ENCODE data around the gene FGFR4.
"Not testable (repeated sequence)": the region's sequence is repeated elsewhere in the genome, so short reads cannot be mapped to it uniquely, and the experiment has no call there.

FGFR4 gene

GRCh38 chr5:177086654-177087397 is at the start of gene FGFR4:
Gene FGFR4 (plus strand): TSS chr5:177086915. CDS start chr5:177089603, 2,688 bp downstream.
- DNase-seq (ENCODE audit: low read depth) = peak; percentile 30

- DNase-seq (ENCODE audit: low read depth) = no peak
Measured at GRCh38 chr5:177036921-177037320, 49.8 kb upstream of the FGFR4 start.

- DNase-seq (ENCODE audit: low read depth) = no peak
Measured at GRCh38 chr5:177040814-177041420, 45.8 kb upstream of the FGFR4 start.

GRCh38 chr5:177041936-177042335 is 44.8 kb upstream of the FGFR4 start:
- DNase-seq (ENCODE audit: low read depth) = no peak

- no peak for DNase-seq (ENCODE audit: low read depth)
Measured at GRCh38 chr5:177043114-177043513, 43.6 kb upstream of the FGFR4 start.

- DNase-seq (ENCODE audit: low read depth) = no peak
Measured at GRCh38 chr5:177043958-177044357, 42.8 kb upstream of the FGFR4 start.

- no peak for DNase-seq (ENCODE audit: low read depth)
Measured at GRCh38 chr5:177044641-177045040, 42.1 kb upstream of the FGFR4 start.

GRCh38 chr5:177045631-177046030 is 41.1 kb upstream of the FGFR4 start:
- no peak for DNase-seq (ENCODE audit: low read depth)

- not testable (repeated sequence) for DNase-seq (ENCODE audit: low read depth)
Measured at GRCh38 chr5:177048531-177048930, 38.2 kb upstream of the FGFR4 start.

- DNase-seq (ENCODE audit: low read depth) = no peak
Measured at GRCh38 chr5:177049285-177049684, 37.4 kb upstream of the FGFR4 start.

- DNase-seq (ENCODE audit: low read depth) = no peak
Measured at GRCh38 chr5:177064500-177065277, 22.0 kb upstream of the FGFR4 start.

- DNase-seq (ENCODE audit: low read depth) = no peak
Measured at GRCh38 chr5:177065491-177065890, 21.2 kb upstream of the FGFR4 start.

- no peak for DNase-seq (ENCODE audit: low read depth)
Measured at GRCh38 chr5:177066224-177066623, 20.5 kb upstream of the FGFR4 start.

GRCh38 chr5:177067503-177067902 is 19.2 kb upstream of the FGFR4 start:
- DNase-seq (ENCODE audit: low read depth) = no peak

GRCh38 chr5:177070536-177071191 is 16.1 kb upstream of the FGFR4 start:
- no peak for DNase-seq (ENCODE audit: low read depth)

- DNase-seq (ENCODE audit: low read depth) = peak; percentile 60
Measured at GRCh38 chr5:177071666-177072385, 14.9 kb upstream of the FGFR4 start.

- DNase-seq (ENCODE audit: low read depth) = no peak
Measured at GRCh38 chr5:177077335-177077734, 9.4 kb upstream of the FGFR4 start.

- DNase-seq (ENCODE audit: low read depth) = no peak
Measured at GRCh38 chr5:177079606-177080005, 7.1 kb upstream of the FGFR4 start.

GRCh38 chr5:177080265-177080664 is 6.5 kb upstream of the FGFR4 start:
- no peak for DNase-seq (ENCODE audit: low read depth)

GRCh38 chr5:177081859-177082258 is 4.9 kb upstream of the FGFR4 start:
- DNase-seq (ENCODE audit: low read depth) = no peak

GRCh38 chr5:177083357-177083756 is 3.4 kb upstream of the FGFR4 start:
- no peak for DNase-seq (ENCODE audit: low read depth)

- DNase-seq (ENCODE audit: low read depth) = no peak
Measured at GRCh38 chr5:177084175-177084574, 2.5 kb upstream of the FGFR4 start.
